Fibroblast of mammary gland (primary cell): ENCODE results near the gene SCAMP1.

ENCODE experiments used
- DNase-seq: peaks from one replicate; pipeline ENCODE4 v3.0.0-alpha.2; 2010; ENCODE audit warnings: low read depth
- H3K4me3 ChIP-seq: 2 replicates; pipeline ENCODE4 v1.5.1; 2011; ENCODE audit warnings: low read depth, mild to moderate bottlenecking, low read length, moderate library complexity; ENCODE audit not compliant: control insufficient read depth
- TF ChIP-seq, protein P1 (sequence below): conservative IDR thresholded peaks from 2 replicates; pipeline ENCODE4 v1.5.1; 2011; ENCODE audit warnings: low read depth, low read length, inconsistent platforms; ENCODE audit not compliant: control insufficient read depth, insufficient read depth

SCAMP1 gene

DNA sequence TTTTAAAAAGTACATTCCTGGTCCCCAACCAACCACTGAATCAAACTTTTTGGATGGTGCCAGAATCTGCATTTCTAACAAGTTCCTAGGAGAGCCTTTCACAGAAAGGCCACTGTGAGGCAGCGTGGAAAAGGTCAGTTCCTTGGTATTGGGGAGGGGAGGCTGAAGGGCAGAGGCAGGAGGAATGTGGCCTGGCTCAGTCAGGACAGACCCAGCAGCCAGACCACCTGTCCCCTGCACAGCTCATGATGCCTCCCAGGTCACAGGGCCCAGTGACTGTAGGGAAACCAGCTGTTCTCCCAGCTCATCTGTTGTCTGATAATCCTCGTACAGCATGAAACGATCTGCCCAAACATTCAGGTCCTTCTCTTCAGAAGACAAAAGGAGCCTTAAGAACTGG is 155.3 kb downstream of the SCAMP1 start:
- no peak for DNase-seq
- no peak overlapping the region for H3K4me3 ChIP-seq
- TF ChIP-seq, protein P1, sequence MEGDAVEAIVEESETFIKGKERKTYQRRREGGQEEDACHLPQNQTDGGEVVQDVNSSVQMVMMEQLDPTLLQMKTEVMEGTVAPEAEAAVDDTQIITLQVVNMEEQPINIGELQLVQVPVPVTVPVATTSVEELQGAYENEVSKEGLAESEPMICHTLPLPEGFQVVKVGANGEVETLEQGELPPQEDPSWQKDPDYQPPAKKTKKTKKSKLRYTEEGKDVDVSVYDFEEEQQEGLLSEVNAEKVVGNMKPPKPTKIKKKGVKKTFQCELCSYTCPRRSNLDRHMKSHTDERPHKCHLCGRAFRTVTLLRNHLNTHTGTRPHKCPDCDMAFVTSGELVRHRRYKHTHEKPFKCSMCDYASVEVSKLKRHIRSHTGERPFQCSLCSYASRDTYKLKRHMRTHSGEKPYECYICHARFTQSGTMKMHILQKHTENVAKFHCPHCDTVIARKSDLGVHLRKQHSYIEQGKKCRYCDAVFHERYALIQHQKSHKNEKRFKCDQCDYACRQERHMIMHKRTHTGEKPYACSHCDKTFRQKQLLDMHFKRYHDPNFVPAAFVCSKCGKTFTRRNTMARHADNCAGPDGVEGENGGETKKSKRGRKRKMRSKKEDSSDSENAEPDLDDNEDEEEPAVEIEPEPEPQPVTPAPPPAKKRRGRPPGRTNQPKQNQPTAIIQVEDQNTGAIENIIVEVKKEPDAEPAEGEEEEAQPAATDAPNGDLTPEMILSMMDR, result no peak

DNA sequence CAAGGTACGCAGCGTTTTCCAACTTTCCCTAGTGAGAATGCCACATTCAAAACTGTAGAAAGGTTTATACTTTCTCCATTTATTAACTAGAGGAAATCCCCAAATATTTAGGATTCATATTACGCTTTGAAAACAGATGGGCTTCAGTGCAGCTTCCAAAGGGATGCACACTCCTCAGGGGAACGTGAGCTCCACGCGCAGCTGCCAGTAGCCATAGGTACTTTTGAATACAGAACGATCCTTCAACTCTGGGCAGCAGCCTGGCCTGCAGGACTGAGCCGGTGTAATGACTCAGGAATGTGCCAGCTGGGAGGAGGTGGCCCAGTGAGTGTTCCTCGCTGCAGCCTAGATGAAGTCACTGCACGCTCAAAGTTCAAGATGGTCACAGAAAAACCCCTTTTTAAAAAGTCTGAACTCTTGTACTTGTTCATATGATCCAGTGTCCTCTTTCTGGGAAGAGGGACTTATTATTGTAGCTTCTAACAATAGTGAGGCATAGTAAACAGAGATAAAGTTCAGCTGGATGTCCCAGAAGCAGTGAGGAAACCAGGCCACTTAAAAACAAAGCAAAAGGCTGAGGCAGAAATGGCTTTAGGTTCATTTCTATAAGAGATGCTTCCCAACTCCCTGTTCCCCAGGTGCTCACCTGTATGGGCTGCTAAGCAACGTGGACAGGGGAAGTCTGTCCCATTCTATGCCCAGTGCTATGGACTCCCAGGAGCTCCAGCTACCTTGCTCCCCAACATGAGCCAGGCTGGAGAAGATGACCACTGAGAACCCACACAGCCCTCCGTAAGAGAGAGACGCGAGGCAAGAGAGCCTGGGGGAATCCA is 158.2 kb downstream of the SCAMP1 start:
- TF ChIP-seq, protein P1, result no peak
- peak; percentile 84 for DNase-seq
- H3K4me3 ChIP-seq, result no peak overlapping the region

GRCh38 chr5:78519198-78519941 is 159.0 kb downstream of the SCAMP1 start:
- no peak overlapping the region for H3K4me3 ChIP-seq
- TF ChIP-seq, protein P1, result no peak
- no peak for DNase-seq

DNA sequence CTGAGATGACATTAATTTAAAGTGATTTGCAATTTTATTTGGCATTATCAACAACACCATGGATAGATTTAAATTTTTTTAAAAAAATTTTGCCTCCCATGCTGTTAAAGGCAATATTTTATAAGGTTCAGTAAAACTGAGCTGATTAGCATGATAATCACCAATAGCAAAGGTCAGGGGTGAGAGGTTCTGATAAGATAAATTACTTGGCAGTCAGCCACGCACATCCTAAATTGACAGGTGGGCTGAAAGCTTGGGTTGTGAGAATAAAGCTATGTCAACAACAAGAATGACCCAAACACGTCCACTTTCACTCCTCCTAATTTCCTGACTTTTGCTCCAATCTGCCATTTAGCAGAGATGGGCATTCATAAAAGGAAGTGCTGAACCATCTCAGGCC is 161.0 kb downstream of the SCAMP1 start:
- H3K4me3 ChIP-seq, result no peak overlapping the region
- DNase-seq, result no peak
- TF ChIP-seq, protein P1, result no peak

DNA sequence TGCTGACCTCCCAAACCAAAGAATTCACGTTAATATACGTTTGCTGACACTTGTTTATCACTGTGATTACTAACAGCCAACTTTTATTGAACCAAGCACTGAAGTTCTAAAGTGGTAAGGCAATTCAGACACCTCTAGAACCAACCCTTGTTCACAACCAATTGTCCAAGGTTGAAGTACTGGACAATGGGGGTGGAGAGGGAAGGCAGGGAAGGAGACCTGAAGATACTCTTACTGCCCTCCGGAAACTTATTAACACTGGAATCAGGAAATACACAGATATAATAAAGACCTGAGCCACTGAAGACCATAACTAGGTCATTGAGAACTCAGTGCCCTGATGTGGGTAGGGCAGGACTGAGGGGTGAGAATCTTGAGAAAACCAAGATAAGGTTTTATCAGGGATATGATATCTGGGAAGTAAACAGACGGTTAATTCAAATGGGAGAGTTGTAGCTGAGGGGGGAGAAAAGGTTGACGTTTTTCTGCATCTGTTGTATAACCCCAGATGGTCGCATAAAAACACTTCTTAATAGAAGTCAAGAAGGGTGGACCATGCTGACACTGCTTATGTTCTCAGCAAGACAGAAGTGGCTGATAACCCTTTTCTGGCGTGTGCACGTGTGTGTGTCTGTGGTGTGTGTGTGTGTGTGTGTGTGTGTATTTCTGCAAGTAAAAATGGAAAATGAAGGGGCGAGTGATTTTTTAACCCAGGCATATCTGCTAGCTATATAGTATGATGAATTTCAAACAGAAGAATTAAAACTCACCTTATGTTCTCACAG is 162.3 kb downstream of the SCAMP1 start:
- DNase-seq, result no peak
- TF ChIP-seq, protein P1, result no peak
- H3K4me3 ChIP-seq, result no peak overlapping the region

DNA sequence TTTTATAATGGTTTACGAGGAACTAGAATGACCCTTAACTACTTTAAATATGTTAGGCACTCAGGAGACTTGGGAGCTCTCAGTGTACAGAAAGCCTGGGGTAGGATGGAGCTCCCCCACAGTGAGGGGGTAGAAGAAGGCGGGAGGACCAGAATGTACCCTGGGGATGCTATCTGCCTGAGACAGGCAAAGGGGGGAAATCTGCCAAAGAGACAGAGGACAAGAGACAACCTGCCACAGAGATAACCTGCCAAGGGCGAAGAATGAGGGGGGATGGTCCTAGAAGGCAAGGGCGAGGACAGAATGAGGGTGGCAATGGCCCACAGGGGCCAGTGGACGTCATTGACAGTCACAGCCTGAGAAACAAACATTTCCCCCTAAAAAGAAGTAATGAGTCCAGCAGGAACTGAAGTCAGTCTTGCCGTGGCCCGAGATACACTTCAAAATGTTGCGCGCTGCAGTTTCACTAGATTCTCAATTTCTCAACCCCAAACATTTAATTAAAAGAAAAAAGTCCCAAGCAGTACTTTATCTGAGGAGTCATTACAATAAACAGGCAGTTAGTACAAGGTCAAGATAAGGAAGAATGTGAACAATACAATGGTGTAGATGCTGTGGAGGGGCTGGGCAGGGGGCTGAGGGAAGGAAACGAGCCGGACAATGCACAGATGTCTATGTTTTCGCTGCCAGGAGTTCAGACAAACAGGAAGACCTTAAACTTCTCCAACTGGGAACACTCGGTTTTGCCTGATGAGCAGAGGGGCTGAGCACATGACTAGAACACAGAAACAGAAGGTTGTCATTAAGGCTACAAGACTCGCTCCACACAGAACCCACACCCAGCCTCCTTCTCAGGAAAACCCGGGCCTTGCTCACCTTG is 163.1 kb downstream of the SCAMP1 start:
- H3K4me3 ChIP-seq, result no peak overlapping the region
- DNase-seq, result peak; percentile 34
- TF ChIP-seq, protein P1, result no peak
